ENCODE data around the gene ASCL1. TPM values are rescaled to one million over a fixed set of nuclear protein-coding genes. Genes with fewer than 3 reads are reported as not detected.

Gene ASCL1
- total and polyA plus RNA-seq, 11 donors: not detected

GRCh38 chr12:102911320-102911719, 46.2 kb upstream of the ASCL1 start:
- TF ChIP-seq CTCF (IDR thresholded peaks at IDR 0.05): no peak
- TF ChIP-seq POLR2A (IDR thresholded peaks at IDR 0.05): no peak
- no peak overlapping the region for H3K27ac ChIP-seq
- H3K4me1 ChIP-seq: no peaks in the 10 kb centered on the region
- peaks cover 0 to under 1% (median 0%) of the 10 kb centered on the region in 9 donors for H3K27me3 ChIP-seq
- ATAC-seq (no peak), DNase-seq (no peak)
- WGBS, 4 donors: 73 to 81% (median 73%) methylated on average over 3 of the region's 3 CpGs
- H3K4me3 ChIP-seq: no peak overlapping the region
- intact Hi-C loops (cut with DNase I): no loop called here
- H3K36me3 ChIP-seq: no peaks in the 10 kb centered on the region
- no peaks in the 10 kb centered on the region for H3K9me3 ChIP-seq

DNA sequence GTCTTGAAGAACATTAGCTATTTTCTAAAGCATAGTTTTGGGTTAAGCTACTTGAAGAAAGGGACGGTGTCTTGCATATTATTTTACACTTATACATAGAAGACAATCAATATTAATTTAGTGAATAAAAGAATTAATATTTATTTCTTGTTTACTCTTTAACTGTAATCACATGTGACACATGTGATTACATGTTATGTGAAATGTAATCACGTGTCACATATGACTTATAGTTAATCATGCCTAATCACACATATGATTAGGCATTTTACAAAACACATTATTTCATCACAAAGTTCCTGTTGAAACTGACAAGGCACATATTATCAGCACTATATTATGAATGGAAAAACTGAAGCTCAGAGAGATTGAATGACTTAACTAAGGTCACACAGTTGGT, 45.2 kb upstream of the ASCL1 start:
- Histone ChIP-seq H3K4me1 (peaks cover 0 to 2% (median 0%) of the 10 kb centered on the region in 12 donors), H3K9me3 (no peaks in the 10 kb centered on the region)
- WGBS, 4 donors: 73 to 79% (median 74%) methylated on average over 2 of the region's 2 CpGs

GRCh38 chr12:102913453-102914226, 43.8 kb upstream of the ASCL1 start:
- TF ChIP-seq POLR2A (IDR thresholded peaks at IDR 0.05): no peak
- no peak for TF ChIP-seq CTCF (IDR thresholded peaks at IDR 0.05)

More for the DNA sequence above, 45.2 kb upstream of the ASCL1 start:
- peaks cover 0 to 10% (median 6%) of the 10 kb centered on the region in 9 donors for H3K27me3 ChIP-seq
- DNase-seq (no peak), ATAC-seq (no peak)
- intact Hi-C loops (cut with DNase I): no loop called here
- TF ChIP-seq CTCF (IDR thresholded peaks at IDR 0.05): no peak
- no peak for TF ChIP-seq POLR2A (IDR thresholded peaks at IDR 0.05)
- H3K4me3 ChIP-seq: no peak overlapping the region
- H3K36me3 ChIP-seq: no peaks in the 10 kb centered on the region
- no peak overlapping the region for H3K27ac ChIP-seq

DNA sequence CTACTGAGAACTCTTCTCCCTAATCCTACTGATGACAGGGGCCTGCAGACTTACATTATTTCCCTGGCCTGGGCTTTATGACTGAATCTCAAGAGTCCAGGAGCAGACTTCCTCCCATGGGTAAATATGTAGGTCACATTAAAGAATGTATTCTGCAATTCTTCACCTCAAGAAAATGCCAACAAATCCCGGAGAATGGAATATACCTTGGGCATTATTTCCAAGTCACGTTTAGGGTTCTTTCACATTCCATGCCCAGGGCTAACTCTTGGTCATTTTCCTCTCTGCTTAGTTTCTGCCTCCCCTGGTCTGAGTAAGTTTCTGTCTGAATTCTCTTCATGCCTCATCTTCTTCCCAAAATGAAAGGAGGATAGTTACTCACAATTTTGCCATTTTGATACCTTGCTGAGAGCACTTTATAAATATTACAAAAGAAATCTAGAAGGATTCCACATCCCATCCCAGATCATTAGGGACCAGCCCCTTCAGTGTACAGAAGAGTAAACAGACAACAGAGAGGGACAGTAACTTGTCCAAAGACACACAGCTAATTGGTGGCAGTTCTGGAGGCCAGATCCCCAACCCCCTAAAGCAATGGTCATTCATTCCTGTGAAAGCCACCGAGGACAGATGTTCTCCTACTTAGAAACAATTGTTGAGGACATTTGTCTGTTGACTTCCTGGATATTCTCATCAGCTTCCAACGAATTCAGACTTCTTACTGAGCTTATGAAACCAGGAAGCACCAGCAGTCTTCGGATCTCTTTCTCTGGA, 41.0 kb upstream of the ASCL1 start:
- ATAC-seq (no peak), DNase-seq (no peak)
- Histone ChIP-seq H3K4me1 (peaks cover 0 to 5% (median 0%) of the 10 kb centered on the region in 12 donors), H3K27me3 (peaks cover 0 to 27% (median 11%) of the 10 kb centered on the region in 9 donors), H3K27ac (no peak overlapping the region), H3K9me3 (no peaks in the 10 kb centered on the region), H3K4me3 (no peak overlapping the region), H3K36me3 (no peaks in the 10 kb centered on the region)
- intact Hi-C loops (cut with DNase I): no loop called here
- TF ChIP-seq CTCF (IDR thresholded peaks at IDR 0.05): no peak
- 48 to 62% (median 58%) methylated on average over 5 of the region's 5 CpGs for WGBS, 4 donors

More at GRCh38 chr12:102913453-102914226, 43.8 kb upstream of the ASCL1 start:
- H3K4me3 ChIP-seq: no peak overlapping the region
- ATAC-seq (no peak), DNase-seq (no peak)
- intact Hi-C loops (cut with DNase I): no loop called here
- no peaks in the 10 kb centered on the region for H3K36me3 ChIP-seq
- WGBS, 4 donors: 67 to 79% (median 78%) methylated on average over 2 of the region's 2 CpGs
- H3K27ac ChIP-seq: no peak overlapping the region
- peaks cover 0 to 21% (median 11%) of the 10 kb centered on the region in 9 donors for H3K27me3 ChIP-seq
- no peaks in the 10 kb centered on the region for H3K9me3 ChIP-seq
- peaks cover 0 to 5% (median 0%) of the 10 kb centered on the region in 12 donors for H3K4me1 ChIP-seq

Measured in heart left ventricle (tissue), 16 donors.